D721Med (cell line): ENCODE measurements around the gene CELF1.

ENCODE experiments used
- DNase-seq: peaks from one replicate; pipeline ENCODE4 v3.0.0; 2011; ENCODE audit warnings: low spot score; ENCODE audit not compliant: insufficient read length
- FAIRE-seq: peaks from 2 replicates; lab custom pipeline; 2011; peaks lifted over from hg19 to GRCh38; lab: Jason Lieb, UNC
- CTCF ChIP-seq: IDR thresholded peaks from 2 replicates; pipeline ENCODE4 v1.5.1; 2012; ENCODE audit warnings: mild to moderate bottlenecking, control low read depth; ENCODE audit not compliant: insufficient read depth; ENCODE audit errors: missing control alignments

Gene CELF1

GRCh38 chr11:47552566-47553405 is at the start of gene CELF1:
Gene CELF1, minus strand, starts transcription at chr11:47553132. Its CDS starts 53,609 bp downstream, at chr11:47499523.
- DNase-seq (peak; percentile 73), FAIRE-seq (no peak)
- peak; percentile 61 for TF ChIP-seq CTCF

DNA sequence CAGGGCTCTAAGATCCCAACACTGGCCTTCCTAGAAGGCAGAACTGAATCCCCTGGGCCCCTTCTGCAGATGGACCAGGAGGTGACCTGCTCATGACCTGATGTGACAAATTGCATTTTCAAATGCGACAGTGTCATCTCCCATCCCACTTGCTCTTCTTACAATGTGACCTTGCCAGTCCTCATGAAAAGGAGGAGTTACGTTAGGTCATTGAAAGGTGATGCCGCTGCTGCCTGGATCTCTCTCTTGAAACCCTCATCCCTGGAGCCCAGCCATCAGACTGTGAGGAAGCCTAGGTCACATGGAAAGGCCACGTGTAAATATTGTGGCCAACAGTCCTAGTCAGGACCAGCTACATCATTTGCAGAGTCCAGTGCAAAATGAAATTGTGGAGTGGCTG is 47.0 kb upstream of the CELF1 start:
- TF ChIP-seq CTCF: no peak
- FAIRE-seq: peak; percentile 32
- no peak for DNase-seq

GRCh38 chr11:47595967-47596366 is 43.0 kb upstream of the CELF1 start:
- DNase-seq (no peak), FAIRE-seq (no peak)
- no peak for TF ChIP-seq CTCF

- TF ChIP-seq CTCF: no peak
- FAIRE-seq (no peak), DNase-seq (no peak)
Measured at GRCh38 chr11:47595029-47595428, 42.1 kb upstream of the CELF1 start.

DNA sequence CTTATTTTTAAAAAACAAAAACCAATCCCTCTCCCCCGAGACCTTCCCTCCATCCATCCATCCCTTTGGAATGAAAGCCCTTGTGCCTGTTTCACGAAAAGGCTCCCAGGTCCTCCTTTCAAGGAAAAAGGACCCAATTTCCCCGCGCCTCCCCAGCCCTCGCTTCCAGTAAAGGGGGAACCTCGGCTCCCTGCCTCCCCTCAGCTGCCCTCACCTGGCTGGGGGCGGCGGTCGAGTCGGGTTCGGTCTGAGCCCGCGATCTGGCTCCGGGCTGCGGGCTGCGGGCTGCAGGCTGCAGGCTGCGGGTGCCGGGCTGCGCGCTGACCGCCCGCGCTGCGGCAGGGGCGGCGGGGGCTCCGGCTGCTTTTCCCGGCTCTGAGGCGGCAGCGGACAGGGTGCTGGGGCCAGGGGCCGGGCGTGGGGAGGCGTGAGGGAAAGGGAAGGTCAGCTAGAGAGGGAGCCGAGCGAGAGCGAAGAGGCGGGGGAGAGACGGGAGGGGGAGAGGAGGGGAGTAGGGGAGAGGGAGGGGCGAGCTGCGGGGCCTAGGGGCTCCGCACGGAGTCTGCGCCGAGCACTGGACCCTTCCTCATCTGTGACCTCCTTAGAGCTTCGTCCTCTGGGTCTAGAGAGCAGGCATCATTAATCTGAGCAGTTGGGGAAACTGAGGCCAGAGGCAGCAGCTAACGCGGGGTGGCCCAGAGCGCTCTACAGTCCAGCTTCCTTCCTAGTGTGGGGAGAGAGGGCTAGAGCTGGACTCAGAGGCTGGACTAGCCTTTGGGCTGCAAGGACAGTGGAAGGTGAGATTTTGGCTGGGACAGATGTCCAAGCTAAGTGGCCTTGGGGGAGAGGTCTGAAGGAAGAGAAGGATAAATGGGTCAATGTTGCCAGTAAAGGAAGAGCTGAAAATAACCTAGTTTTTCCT is 41.3 kb upstream of the CELF1 start, which contains the start of gene C1QTNF4:
Gene C1QTNF4 (minus strand): TSS at position 478 of the 922 bp plus-strand sequence. CDS start 3,601 bp downstream, outside the sequence.
- FAIRE-seq (no peak), DNase-seq (no peak)
- no peak for TF ChIP-seq CTCF

DNA sequence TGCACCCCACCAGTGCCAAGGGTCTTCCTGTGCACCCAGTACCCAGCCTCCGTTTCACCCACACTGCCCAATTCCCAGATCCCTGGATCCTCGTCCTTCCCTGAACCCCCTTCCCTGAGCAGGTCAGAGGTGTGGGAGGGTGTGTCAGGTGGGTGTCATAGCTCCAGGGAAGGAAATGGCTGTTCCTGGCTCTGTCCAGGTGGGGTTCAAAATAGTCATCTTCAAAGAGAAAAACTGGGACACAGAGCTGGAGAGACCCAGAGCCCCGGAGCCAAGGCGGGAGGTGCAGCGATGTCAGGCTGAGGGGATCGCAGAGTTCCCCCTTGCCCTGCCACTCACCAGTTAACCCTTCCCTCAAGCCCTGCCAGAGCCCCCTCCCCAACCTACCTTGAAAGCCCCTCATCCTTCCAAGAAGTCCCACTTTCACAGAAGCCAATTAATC is 40.6 kb upstream of the CELF1 start:
- no peak for TF ChIP-seq CTCF
- DNase-seq: no peak
- FAIRE-seq: no peak
